Naive thymus-derived CD8-positive, alpha-beta T cell (primary cell): Measurements from ENCODE around the gene LAYN. TPM values are rescaled to one million over a fixed set of nuclear protein-coding genes. Genes with fewer than 3 reads are reported as not detected.
A peak's percentile ranks its signal among the peaks of the same experiment; 100 is the strongest.

ENCODE experiments used
- ATAC-seq, 2 donors: fragments of 150-1000 bp; cut with Tn5 transposase in 1 of 2; sonication (Bioruptor Pico), chemical (Tn5 transposase) in 1 of 2; 1 replicate in 1 of 2; 2 replicates in 1 of 2; pipeline ENCODE4 v1.10.0; 2021; ENCODE audit warnings: mild to moderate bottlenecking in 2 of 2, moderate library complexity in 2 of 2
- POLR2A ChIA-PET: fragments of 350-600 bp; sonication (Branson Sonifier 250); formaldehyde crosslinking; loops from one replicate; lab custom pipeline; 2021; ENCODE audit warnings: antibody characterized with exemption; lab: Charles Lee
- DNase-seq, 10 donors: peaks; one replicate each; pipeline versions ENCODE4 v3.0.0 to v3.0.0-alpha.2; 2020 to 2022
- H3K27ac Mint-ChIP-seq, 10 donors: one replicate each; pipeline ENCODE4 v1.8.0; 2020 to 2022; ENCODE audit warnings: mild to moderate bottlenecking in 10 of 10, mixed read lengths in 10 of 10, moderate library complexity in 4 of 10, inconsistent platforms in 1 of 10
- H3K27me3 Mint-ChIP-seq, 5 donors: one replicate each; pipeline ENCODE4 v1.8.0; 2021 to 2022; ENCODE audit warnings: mixed read lengths in 5 of 5
- H3K36me3 Mint-ChIP-seq, 3 donors: one replicate each; pipeline ENCODE4 v1.8.0; 2020 to 2022; ENCODE audit warnings: mixed read lengths in 3 of 3, mild to moderate bottlenecking in 2 of 3, inconsistent platforms in 1 of 3
- H3K4me1 Mint-ChIP-seq, 4 donors: one replicate each; pipeline ENCODE4 v1.8.0; 2021 to 2022; ENCODE audit warnings: mixed read lengths in 4 of 4
- H3K4me3 Mint-ChIP-seq, 10 donors: one replicate each; pipeline ENCODE4 v1.8.0; 2020 to 2022; ENCODE audit warnings: mild to moderate bottlenecking in 10 of 10, mixed read lengths in 10 of 10, moderate library complexity in 6 of 10, inconsistent platforms in 1 of 10
- H3K9me3 Mint-ChIP-seq, 9 donors: one replicate each; pipeline ENCODE4 v1.8.0; 2020 to 2022; ENCODE audit warnings: mixed read lengths in 9 of 9, mild to moderate bottlenecking in 3 of 9, inconsistent platforms in 1 of 9, moderate library complexity in 1 of 9
- polyA plus RNA-seq, 3 donors: library from polyadenylated mRNA; unstranded; fragments of 300-500 nt; fragmentation: Illumina TruSeq; gene quantifications; one replicate each; pipeline ENCODE4 v1.2.3, GENCODE V29; 2021
- total RNA-seq, 8 experiments: library from RNA in 2 of 8; stranded (reverse) in 2 of 8; gene quantifications; one replicate each; pipeline ENCODE4 v1.2.3 and lab custom pipeline; 2021 to 2026

The LAYN gene
- total and polyA plus RNA-seq, 5 experiments from 2014 or later = 0.45 to 1.6 (median 1.4) TPM

GRCh38 chr11:111554532-111554931 is 14.0 kb downstream of the LAYN start:
- Mint-ChIP-seq H3K27me3 (peaks cover 0 to 2% (median 0%) of the 10 kb centered on the region in 5 donors), H3K4me3 (no peak overlapping the region), H3K27ac (no peak overlapping the region), H3K36me3 (peaks cover 10 to 15% (median 13%) of the 10 kb centered on the region in 3 donors), H3K4me1 (peaks cover 0 to 2% (median 0%) of the 10 kb centered on the region in 4 donors), H3K9me3 (peaks cover 0 to 18% (median 4%) of the 10 kb centered on the region in 9 donors)
- POLR2A ChIA-PET = no interaction called here
- no peak for DNase-seq
- no peak for ATAC-seq

DNA sequence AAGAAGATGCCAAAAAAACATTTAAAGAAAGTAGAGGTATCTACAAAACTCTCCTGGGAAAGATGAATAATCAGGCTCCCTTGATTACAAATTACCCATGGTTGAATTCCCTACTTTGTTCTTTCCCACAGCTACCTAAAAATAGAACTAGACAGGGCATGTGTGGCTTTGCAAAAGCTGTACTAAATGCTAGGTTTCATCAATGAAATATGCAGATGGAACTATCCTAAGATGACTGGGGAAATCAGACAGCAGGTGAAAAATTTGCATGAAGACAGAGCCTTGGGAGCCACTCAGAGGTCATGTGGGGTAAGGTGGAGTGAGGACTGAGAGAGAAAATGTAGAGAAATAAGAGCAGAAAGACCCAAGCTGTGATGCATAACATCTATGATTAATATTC is 14.7 kb downstream of the LAYN start:
- POLR2A ChIA-PET = no interaction called here
- Mint-ChIP-seq H3K27me3 (no peaks in the 10 kb centered on the region), H3K4me3 (no peak overlapping the region), H3K27ac (no peak overlapping the region), H3K4me1 (no peaks in the 10 kb centered on the region), H3K36me3 (peaks cover 12 to 15% (median 13%) of the 10 kb centered on the region in 3 donors), H3K9me3 (peaks cover 0 to 18% (median 4%) of the 10 kb centered on the region in 9 donors)
- no peak for ATAC-seq
- no peak for DNase-seq

- H3K27ac Mint-ChIP-seq = no peak overlapping the region
- no peaks in the 10 kb centered on the region for H3K4me1 Mint-ChIP-seq
- peaks cover 12 to 15% (median 13%) of the 10 kb centered on the region in 3 donors for H3K36me3 Mint-ChIP-seq
- no peak overlapping the region for H3K4me3 Mint-ChIP-seq
- ATAC-seq (no peak), DNase-seq (no peak)
- POLR2A ChIA-PET = no interaction called here
- H3K27me3 Mint-ChIP-seq = no peaks in the 10 kb centered on the region
- H3K9me3 Mint-ChIP-seq = peaks cover 0 to 18% (median 4%) of the 10 kb centered on the region in 9 donors
Measured at GRCh38 chr11:111557425-111558111, 17.0 kb downstream of the LAYN start.

- DNase-seq (no peak), ATAC-seq (no peak)
- Mint-ChIP-seq H3K9me3 (peaks cover 0 to 18% (median 4%) of the 10 kb centered on the region in 9 donors), H3K36me3 (peaks cover 12 to 15% (median 13%) of the 10 kb centered on the region in 3 donors), H3K27ac (no peak overlapping the region), H3K27me3 (no peaks in the 10 kb centered on the region), H3K4me1 (no peaks in the 10 kb centered on the region), H3K4me3 (no peak overlapping the region)
- POLR2A ChIA-PET = no interaction called here
Measured at GRCh38 chr11:111559800-111560464, 19.4 kb downstream of the LAYN start.

DNA sequence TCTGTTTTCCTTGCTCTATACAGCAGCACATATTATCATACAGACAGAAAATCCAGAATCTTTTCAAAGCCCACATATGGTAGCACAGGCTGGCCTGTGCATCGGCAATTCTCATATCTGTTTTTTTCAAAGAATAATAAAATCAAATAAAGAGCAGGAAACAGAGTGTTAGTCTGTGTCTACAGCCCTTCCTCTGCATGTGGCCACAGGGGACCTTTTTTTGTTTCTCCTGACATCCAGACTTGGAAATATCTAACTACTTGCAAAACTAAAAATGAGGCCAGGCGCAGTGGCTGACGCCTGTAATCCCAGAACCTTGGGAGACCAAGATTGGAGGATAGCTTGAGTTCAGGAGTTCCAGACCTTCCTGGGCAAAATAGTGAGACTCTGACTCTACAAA is 20.3 kb downstream of the LAYN start:
- ATAC-seq = no peak
- H3K27ac Mint-ChIP-seq = no peak overlapping the region
- peaks cover 5 to 9% (median 8%) of the 10 kb centered on the region in 3 donors for H3K36me3 Mint-ChIP-seq
- H3K27me3 Mint-ChIP-seq = no peaks in the 10 kb centered on the region
- no peaks in the 10 kb centered on the region for H3K4me1 Mint-ChIP-seq
- POLR2A ChIA-PET = no interaction called here
- H3K9me3 Mint-ChIP-seq = peaks cover 0 to 11% (median under 1%) of the 10 kb centered on the region in 9 donors
- DNase-seq = no peak
- no peak overlapping the region for H3K4me3 Mint-ChIP-seq

GRCh38 chr11:111561306-111561705 is 20.8 kb downstream of the LAYN start:
- peaks cover under 1 to 4% (median 4%) of the 10 kb centered on the region in 3 donors for H3K36me3 Mint-ChIP-seq
- H3K4me3 Mint-ChIP-seq = no peak overlapping the region
- H3K4me1 Mint-ChIP-seq = no peaks in the 10 kb centered on the region
- DNase-seq = no peak
- peaks cover 0 to 6% (median 0%) of the 10 kb centered on the region in 9 donors for H3K9me3 Mint-ChIP-seq
- ATAC-seq = no peak
- peak overlapping the region in 1 of 10 donors; percentile 8 for H3K27ac Mint-ChIP-seq
- no peaks in the 10 kb centered on the region for H3K27me3 Mint-ChIP-seq
- POLR2A ChIA-PET = no interaction called here

DNA sequence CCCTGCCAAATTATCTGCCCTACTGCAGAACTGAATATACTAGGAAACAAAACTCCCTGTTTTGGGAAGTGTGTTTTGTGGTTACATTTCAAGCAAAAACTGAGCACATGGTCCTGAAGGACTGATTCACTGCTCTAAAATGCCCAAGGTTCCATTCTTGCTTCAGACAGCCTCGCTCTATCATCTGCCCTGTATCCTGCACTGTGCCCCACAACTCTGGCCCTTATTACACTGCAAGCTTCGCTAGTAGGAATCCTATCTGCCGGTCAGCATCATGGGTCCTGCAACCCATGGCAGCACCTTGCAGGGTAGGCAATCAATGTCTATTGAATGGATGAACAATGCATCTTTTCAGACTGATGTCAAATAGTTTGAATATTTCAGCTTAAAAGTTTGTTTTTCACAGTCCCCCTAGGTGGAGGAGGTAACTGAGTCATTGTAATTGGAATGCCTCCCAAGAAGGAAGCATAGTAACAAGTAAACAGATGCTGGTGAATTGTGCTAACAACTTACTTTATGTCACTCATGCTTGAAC is 21.3 kb downstream of the LAYN start:
- Mint-ChIP-seq H3K4me3 (no peak overlapping the region), H3K36me3 (peaks cover 0 to 2% (median 0%) of the 10 kb centered on the region in 3 donors), H3K27ac (peak overlapping the region in 2 of 10 donors; percentile 8 to 24), H3K4me1 (no peaks in the 10 kb centered on the region), H3K9me3 (peaks cover 0 to 2% (median 0%) of the 10 kb centered on the region in 9 donors), H3K27me3 (no peaks in the 10 kb centered on the region)
- POLR2A ChIA-PET = no interaction called here
- no peak for DNase-seq
- ATAC-seq = no peak

DNA sequence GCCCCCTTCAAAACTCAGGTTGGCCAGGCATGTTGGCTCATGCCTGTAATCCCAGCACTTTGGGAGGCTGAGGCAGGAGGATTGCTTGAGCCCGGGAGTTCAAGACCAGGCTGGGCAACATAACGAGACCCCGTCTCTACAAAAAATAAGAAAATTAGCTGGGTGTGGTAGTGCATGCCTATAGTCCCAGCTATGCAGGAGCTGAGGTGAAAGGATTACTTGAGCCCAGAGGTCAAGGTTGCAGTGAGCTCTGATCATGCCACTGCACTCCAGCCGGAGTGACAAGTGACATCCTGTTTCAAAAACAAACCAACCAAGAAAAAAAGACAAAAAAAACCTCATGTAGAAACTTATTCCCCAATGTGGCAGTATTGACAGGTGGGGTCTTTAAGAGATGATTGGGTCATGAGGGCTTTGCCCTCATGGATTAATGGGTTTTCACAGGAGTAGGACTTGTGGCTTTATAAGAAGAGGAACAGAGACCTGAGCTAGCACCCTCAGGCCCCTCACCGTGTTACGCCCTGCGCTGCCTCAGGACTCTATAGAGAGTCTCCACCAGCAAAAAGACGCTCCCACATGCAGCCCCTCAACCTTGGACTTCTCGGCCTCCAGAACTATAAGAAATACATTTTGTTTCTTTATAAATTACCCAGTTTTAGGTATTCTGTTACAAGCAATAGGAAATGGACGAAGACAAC is 22.3 kb downstream of the LAYN start:
- H3K4me1 Mint-ChIP-seq = no peaks in the 10 kb centered on the region

GRCh38 chr11:111565114-111565720 is 24.7 kb downstream of the LAYN start:
- no peak overlapping the region for H3K4me3 Mint-ChIP-seq
- H3K9me3 Mint-ChIP-seq = no peaks in the 10 kb centered on the region
- no peak overlapping the region for H3K27ac Mint-ChIP-seq
- peak; percentile 23 to 77 (median 60) for DNase-seq
- no peaks in the 10 kb centered on the region for H3K36me3 Mint-ChIP-seq
- no peaks in the 10 kb centered on the region for H3K4me1 Mint-ChIP-seq
- POLR2A ChIA-PET = no interaction called here
- peak in 1 of 2 donors; percentile 39 for ATAC-seq
- peaks cover 0 to under 1% (median 0%) of the 10 kb centered on the region in 5 donors for H3K27me3 Mint-ChIP-seq

More for the DNA sequence above, 22.3 kb downstream of the LAYN start:
- POLR2A ChIA-PET = no interaction called here
- Mint-ChIP-seq H3K27me3 (no peaks in the 10 kb centered on the region), H3K4me3 (no peak overlapping the region), H3K36me3 (peaks cover 0 to 2% (median 0%) of the 10 kb centered on the region in 3 donors), H3K9me3 (no peaks in the 10 kb centered on the region), H3K27ac (peak overlapping the region in 1 of 10 donors; percentile 19)
- DNase-seq = no peak
- no peak for ATAC-seq

- DNase-seq (no peak), ATAC-seq (no peak)
- Mint-ChIP-seq H3K27me3 (peaks cover 0 to 12% (median 2%) of the 10 kb centered on the region in 5 donors), H3K4me1 (no peaks in the 10 kb centered on the region), H3K27ac (no peak overlapping the region), H3K4me3 (no peak overlapping the region), H3K9me3 (no peaks in the 10 kb centered on the region), H3K36me3 (no peaks in the 10 kb centered on the region)
- POLR2A ChIA-PET = no interaction called here
Measured at GRCh38 chr11:111566324-111566723, 25.8 kb downstream of the LAYN start.

GRCh38 chr11:111569476-111569875 is 29.0 kb downstream of the LAYN start:
- POLR2A ChIA-PET = no interaction called here
- Mint-ChIP-seq H3K36me3 (no peaks in the 10 kb centered on the region), H3K4me3 (no peak overlapping the region), H3K27ac (no peak overlapping the region), H3K9me3 (no peaks in the 10 kb centered on the region), H3K4me1 (no peaks in the 10 kb centered on the region), H3K27me3 (peaks cover 0 to 17% (median 5%) of the 10 kb centered on the region in 5 donors)
- no peak for DNase-seq
- ATAC-seq = no peak

DNA sequence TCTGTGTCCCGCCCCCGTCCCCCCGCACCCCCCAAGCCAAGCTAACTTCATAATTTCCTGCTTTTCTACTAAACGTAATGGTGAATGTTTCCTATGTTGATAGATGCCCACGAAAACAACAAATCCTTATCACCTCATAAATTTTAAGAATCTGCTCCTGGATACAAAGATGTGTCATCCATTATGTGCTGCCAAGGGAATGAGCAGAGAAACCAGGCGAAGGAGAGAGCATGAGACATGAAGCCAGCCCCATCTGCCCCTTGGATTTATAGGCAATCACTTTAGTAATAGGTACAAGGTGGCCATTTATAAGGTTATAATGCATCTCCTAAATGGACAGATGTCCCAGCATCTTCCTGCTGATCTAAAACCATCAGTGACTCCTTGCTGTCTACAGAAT is 30.3 kb downstream of the LAYN start:
- DNase-seq (no peak), ATAC-seq (no peak)
- Mint-ChIP-seq H3K27me3 (peaks cover 0 to 17% (median 5%) of the 10 kb centered on the region in 5 donors), H3K27ac (peak overlapping the region in 1 of 10 donors; percentile 18), H3K4me1 (peaks cover 0 to 5% (median 0%) of the 10 kb centered on the region in 4 donors), H3K36me3 (no peaks in the 10 kb centered on the region), H3K9me3 (no peaks in the 10 kb centered on the region), H3K4me3 (no peak overlapping the region)
- POLR2A ChIA-PET = no interaction called here
